Astrocyte of the cerebellum (primary cell): Measurements from ENCODE around the gene RRP1.

ENCODE experiments used
- DNase-seq: peaks from one replicate; pipeline ENCODE4 v3.0.0-alpha.2; 2011; ENCODE audit warnings: low read depth
- H3K4me3 ChIP-seq: 2 replicates; pipeline ENCODE4 v1.5.1; 2011; ENCODE audit warnings: mild to moderate bottlenecking, low read depth, low read length, moderate library complexity
- CTCF ChIP-seq: IDR thresholded peaks from 2 replicates; pipeline ENCODE4 v1.5.1; 2012; ENCODE audit warnings: low read length, low read depth, moderate library complexity, mild to moderate bottlenecking; ENCODE audit errors: missing control alignments
- in situ Hi-C: cut with HindIII; loops from 2 replicates; pipeline ENCODE4 v1.10.0; 2017; ENCODE audit warnings: low sequenced_read_pairs

RRP1 gene

GRCh38 chr21:43758811-43759210 is 30.6 kb upstream of the RRP1 start:
- no peak for TF ChIP-seq CTCF
- DNase-seq = no peak
- in situ Hi-C loops = loop anchor here (25.0 kb wide), 1 partner anchor 103 kb away; the partner anchor contains the start of gene AGPAT3
- no peak overlapping the region for H3K4me3 ChIP-seq

- in situ Hi-C loops = loop anchor here (25.0 kb wide), 1 partner anchor 103 kb away; the partner anchor contains the start of gene AGPAT3
- no peak overlapping the region for H3K4me3 ChIP-seq
- TF ChIP-seq CTCF = no peak
- no peak for DNase-seq
These were observed 29.7 kb upstream of the RRP1 start for GRCh38 chr21:43759651-43760050.

GRCh38 chr21:43760391-43760958 is 28.9 kb upstream of the RRP1 start:
- H3K4me3 ChIP-seq = no peak overlapping the region
- no peak for TF ChIP-seq CTCF
- in situ Hi-C loops = loop anchor here (25.0 kb wide), 1 partner anchor 102 kb away; the partner anchor contains the start of gene AGPAT3
- DNase-seq = no peak

GRCh38 chr21:43761886-43762285 is 27.5 kb upstream of the RRP1 start:
- no peak for DNase-seq
- in situ Hi-C loops = loop anchor here (25.0 kb wide), 1 partner anchor 100 kb away; the partner anchor contains the start of gene AGPAT3
- H3K4me3 ChIP-seq = no peak overlapping the region
- no peak for TF ChIP-seq CTCF

GRCh38 chr21:43762303-43763128 is 26.9 kb upstream of the RRP1 start:
- no peak for DNase-seq
- TF ChIP-seq CTCF = no peak
- in situ Hi-C loops = loop anchor here (25.0 kb wide), 1 partner anchor 100 kb away; the partner anchor contains the start of gene AGPAT3
- no peak overlapping the region for H3K4me3 ChIP-seq

- H3K4me3 ChIP-seq = no peak overlapping the region
- no peak for DNase-seq
- no peak for TF ChIP-seq CTCF
- in situ Hi-C loops = loop anchor here (25.0 kb wide), 1 partner anchor 98 kb away; the partner anchor contains the start of gene AGPAT3
These were observed 25.4 kb upstream of the RRP1 start for GRCh38 chr21:43763901-43764523.
